ENCODE data around the gene RABL2B.
"Not testable (repeated sequence)": the region's sequence is repeated elsewhere in the genome, so short reads cannot be mapped to it uniquely, and the experiment has no call there.

DNA sequence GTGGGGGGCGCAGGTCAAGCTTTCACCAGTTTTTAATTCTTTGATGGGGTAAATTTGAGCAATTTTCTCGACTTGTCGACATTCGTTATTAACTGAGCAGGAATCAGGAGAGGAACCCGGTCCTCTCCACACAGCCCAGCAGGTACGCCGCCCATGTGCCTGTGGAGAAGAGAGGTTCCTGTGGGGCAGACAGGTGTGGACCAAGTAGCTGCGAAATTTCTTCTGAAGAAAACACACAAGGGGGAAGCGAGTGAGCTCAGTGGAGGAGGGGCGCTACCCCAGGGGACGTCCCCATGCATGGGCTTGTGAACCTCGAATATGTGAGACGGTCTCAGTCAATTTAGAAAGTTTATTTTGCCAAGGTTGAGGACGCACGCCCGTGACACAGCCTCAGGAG is 442 bp upstream of the RABL2B start:
- TF ChIP-seq POLR2A, CTCF (IDR thresholded peaks at IDR 0.05): not testable (repeated sequence)

All from adrenal gland (tissue), 5 donors.